ENCODE measurements around the gene ARID1A. TPM values are rescaled to one million over a fixed set of nuclear protein-coding genes. Genes with fewer than 3 reads are reported as not detected.
A peak's percentile ranks its signal among the peaks of the same experiment; 100 is the strongest.

The ARID1A gene
- total and polyA plus RNA-seq, 9 of the 15 experiments (the other 6 are each of a cell fraction or from before 2014, with no cell fraction given): 8.3 to 88.3 (median 22.5) TPM

DNA sequence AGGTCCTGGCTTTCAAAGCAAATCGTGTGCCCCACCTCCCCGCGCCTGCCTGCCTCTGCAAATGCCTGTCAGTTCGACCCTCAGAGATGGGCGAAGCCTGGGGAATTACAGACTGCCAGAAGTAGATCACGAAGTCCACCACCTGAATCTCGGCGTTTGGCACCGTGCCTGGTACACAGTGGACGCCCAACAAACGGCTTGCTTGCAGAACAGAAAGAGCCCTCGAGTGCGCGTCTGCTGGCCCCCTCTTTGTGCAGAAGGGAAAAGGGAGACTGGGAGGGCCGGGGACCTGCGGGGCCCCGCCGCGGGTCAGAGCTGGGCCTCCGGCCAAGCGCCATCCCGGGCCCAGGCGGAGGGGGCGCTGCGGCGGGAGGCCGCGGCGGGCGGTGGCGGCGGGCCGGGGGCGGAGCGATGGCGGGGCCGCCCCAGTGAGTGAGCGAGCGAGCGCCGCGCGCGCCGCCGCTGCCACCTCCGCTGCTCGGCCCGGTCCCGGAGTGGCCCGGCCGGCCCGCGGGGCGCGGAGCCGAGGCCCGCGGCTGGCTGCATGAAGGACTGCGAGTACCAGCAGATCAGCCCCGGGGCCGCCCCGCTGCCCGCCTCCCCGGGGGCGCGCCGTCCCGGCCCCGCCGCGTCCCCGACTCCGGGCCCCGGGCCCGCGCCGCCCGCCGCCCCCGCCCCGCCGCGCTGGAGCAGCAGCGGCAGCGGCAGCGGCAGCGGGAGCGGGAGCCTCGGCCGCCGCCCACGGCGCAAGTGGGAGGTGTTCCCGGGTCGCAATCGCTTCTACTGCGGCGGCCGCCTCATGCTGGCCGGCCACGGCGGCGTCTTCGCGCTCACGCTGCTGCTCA is 130.7 kb downstream of the ARID1A start, which contains the start of gene ZDHHC18 (continued):
- TF ChIP-seq POLR2AphosphoS5 (IDR thresholded peaks at IDR 0.05; ENCODE audit: control insufficient read depth, insufficient read depth, low read depth, low read length) (peak; percentile 39; the same call in 1 of the 2 replicates), ZNF431 (CRISPR knock-in tag; IDR thresholded peaks at IDR 0.05) (no peak), NFIX (CRISPR knock-in tag; IDR thresholded peaks at IDR 0.05; ENCODE audit: low read depth) (no peak), NFATC3 (IDR thresholded peaks at IDR 0.05) (no peak), ZNF764 (CRISPR knock-in tag; IDR thresholded peaks at IDR 0.05; ENCODE audit: low read depth) (no peak), RBBP5 (IDR thresholded peaks at IDR 0.05; ENCODE audit: borderline replicate concordance, insufficient read depth, low read length, poor library complexity, severe bottlenecking) (peak; percentile 68), SMARCC2 (IDR thresholded peaks at IDR 0.05; ENCODE audit: low read depth) (no peak), CHCHD3 (CRISPR knock-in tag; IDR thresholded peaks at IDR 0.05) (no peak), SMAD2 (IDR thresholded peaks at IDR 0.05; ENCODE audit: low read depth, low read length) (no peak), SMARCE1 (IDR thresholded peaks at IDR 0.05) (no peak), U2AF1 (optimal IDR thresholded peaks at IDR 0.05; ENCODE audit: low read depth, low read length) (no peak), L3MBTL2 (IDR thresholded peaks at IDR 0.05) (peak; percentile 78), NONO (IDR thresholded peaks at IDR 0.05; ENCODE audit: low read depth in 2 of 2, low read length in 1 of 2) (peak; percentile 38 to 71; a peak in 3 of 4 replicates), ZNF212 (CRISPR knock-in tag; IDR thresholded peaks at IDR 0.05) (no peak), HMGN3 (IDR thresholded peaks at IDR 0.05; ENCODE audit: borderline replicate concordance, extremely low read depth, insufficient read length, low read depth, low read length) (peak; percentile 27), ZNF184 (CRISPR knock-in tag; IDR thresholded peaks at IDR 0.05) (no peak), CBX2 (IDR thresholded peaks at IDR 0.05; ENCODE audit: insufficient read depth, low read length, poor library complexity, severe bottlenecking) (no peak), ZBED1 (IDR thresholded peaks at IDR 0.05) (no peak), PML (IDR thresholded peaks at IDR 0.05; ENCODE audit: low read length) (no peak), DNMT1 (IDR thresholded peaks at IDR 0.05) (no peak)
- TF ChIP-seq, protein P1, sequence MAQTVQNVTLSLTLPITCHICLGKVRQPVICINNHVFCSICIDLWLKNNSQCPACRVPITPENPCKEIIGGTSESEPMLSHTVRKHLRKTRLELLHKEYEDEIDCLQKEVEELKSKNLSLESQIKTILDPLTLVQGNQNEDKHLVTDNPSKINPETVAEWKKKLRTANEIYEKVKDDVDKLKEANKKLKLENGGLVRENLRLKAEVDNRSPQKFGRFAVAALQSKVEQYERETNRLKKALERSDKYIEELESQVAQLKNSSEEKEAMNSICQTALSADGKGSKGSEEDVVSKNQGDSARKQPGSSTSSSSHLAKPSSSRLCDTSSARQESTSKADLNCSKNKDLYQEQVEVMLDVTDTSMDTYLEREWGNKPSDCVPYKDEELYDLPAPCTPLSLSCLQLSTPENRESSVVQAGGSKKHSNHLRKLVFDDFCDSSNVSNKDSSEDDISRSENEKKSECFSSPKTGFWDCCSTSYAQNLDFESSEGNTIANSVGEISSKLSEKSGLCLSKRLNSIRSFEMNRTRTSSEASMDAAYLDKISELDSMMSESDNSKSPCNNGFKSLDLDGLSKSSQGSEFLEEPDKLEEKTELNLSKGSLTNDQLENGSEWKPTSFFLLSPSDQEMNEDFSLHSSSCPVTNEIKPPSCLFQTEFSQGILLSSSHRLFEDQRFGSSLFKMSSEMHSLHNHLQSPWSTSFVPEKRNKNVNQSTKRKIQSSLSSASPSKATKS (CRISPR knock-in tag; IDR thresholded peaks at IDR 0.05): no peak
- TF ChIP-seq, protein P2, sequence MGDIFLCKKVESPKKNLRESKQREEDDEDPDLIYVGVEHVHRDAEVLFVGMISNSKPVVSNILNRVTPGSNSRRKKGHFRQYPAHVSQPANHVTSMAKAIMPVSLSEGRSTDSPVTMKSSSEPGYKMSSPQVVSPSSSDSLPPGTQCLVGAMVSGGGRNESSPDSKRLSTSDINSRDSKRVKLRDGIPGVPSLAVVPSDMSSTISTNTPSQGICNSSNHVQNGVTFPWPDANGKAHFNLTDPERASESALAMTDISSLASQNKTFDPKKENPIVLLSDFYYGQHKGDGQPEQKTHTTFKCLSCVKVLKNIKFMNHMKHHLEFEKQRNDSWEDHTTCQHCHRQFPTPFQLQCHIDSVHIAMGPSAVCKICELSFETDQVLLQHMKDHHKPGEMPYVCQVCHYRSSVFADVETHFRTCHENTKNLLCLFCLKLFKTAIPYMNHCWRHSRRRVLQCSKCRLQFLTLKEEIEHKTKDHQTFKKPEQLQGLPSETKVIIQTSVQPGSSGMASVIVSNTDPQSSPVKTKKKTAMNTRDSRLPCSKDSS (IDR thresholded peaks at IDR 0.05; ENCODE audit: low read depth, partially characterized antibody): no peak
- TF ChIP-seq, protein P3, sequence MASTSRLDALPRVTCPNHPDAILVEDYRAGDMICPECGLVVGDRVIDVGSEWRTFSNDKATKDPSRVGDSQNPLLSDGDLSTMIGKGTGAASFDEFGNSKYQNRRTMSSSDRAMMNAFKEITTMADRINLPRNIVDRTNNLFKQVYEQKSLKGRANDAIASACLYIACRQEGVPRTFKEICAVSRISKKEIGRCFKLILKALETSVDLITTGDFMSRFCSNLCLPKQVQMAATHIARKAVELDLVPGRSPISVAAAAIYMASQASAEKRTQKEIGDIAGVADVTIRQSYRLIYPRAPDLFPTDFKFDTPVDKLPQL (IDR thresholded peaks at IDR 0.05; ENCODE audit: extremely low read depth, insufficient read length): no peak

All from K562 (cell line).